ENCODE measurements around the gene NME7.
"Not testable (repeated sequence)": the region's sequence is repeated elsewhere in the genome, so short reads cannot be mapped to it uniquely, and the experiment has no call there.

NME7 gene, protein sequence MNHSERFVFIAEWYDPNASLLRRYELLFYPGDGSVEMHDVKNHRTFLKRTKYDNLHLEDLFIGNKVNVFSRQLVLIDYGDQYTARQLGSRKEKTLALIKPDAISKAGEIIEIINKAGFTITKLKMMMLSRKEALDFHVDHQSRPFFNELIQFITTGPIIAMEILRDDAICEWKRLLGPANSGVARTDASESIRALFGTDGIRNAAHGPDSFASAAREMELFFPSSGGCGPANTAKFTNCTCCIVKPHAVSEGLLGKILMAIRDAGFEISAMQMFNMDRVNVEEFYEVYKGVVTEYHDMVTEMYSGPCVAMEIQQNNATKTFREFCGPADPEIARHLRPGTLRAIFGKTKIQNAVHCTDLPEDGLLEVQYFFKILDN

DNA sequence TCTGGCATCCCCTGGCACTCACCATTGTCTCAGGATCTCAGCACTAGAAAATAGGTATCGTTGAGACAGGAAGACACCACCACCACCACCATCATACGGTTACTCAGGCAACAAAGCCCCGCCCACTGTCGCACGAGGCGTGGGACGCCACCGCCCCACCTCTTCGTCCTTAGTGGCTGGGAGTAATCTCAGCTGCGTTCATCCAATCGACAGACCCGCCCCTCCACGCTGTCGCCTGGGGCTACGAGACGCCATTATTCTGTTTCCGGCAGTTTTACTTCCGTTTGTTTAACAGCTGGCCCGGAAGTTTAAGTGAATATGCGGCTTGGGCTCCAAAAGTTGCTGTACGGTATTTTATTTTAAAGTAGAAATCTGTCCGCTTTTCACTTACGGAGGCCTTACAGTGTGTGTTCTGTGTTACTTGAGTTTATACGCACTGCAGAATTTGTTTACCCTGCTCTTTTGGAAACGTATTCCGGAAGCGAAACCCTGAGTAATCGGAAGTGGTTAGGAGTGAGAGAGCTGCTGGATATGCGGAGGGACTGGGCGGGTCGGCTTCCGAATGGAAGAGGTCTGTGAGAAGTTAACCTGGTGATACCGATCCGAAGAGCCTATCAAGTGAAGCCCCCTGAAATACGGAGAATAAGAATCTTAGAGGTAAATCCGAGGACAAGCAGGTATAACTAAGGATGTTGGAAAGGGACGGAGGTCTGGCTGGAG, at the start of gene NME7, which contains the start of gene BLZF1:
Gene NME7, minus strand, starts transcription at position 112 of the 720 bp plus-strand sequence. Its CDS starts 87 bp downstream, at position 25.
Gene BLZF1, plus strand, starts transcription at position 510 of the 720 bp plus-strand sequence. CDS start 1,328 bp downstream, outside the sequence.
- peak; percentile 97 for DNase-seq

- DNase-seq = no peak
Observed at GRCh38 chr1:169414952-169415351, 47.4 kb upstream of the NME7 start.

GRCh38 chr1:169408340-169408739, 40.7 kb upstream of the NME7 start:
- not testable (repeated sequence) for DNase-seq

DNA sequence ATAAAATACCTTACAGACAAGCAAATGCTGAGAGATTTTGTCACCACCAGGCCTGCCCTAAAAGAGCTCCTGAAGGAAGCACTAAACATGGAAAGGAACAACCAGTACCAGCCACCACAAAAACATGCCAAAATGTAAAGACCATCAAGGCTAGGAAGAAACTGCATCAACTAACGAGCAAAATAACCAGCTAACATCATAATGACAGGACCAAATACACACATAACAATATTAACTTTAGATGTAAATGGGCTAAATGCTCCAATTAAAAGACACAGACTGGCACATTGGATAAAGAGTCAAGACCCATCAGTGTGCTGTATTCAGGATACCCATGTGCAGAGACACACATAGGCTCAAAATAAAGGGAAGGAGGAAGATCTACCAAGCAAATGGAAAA, 35.0 kb upstream of the NME7 start:
- DNase-seq = not testable (repeated sequence)

DNA sequence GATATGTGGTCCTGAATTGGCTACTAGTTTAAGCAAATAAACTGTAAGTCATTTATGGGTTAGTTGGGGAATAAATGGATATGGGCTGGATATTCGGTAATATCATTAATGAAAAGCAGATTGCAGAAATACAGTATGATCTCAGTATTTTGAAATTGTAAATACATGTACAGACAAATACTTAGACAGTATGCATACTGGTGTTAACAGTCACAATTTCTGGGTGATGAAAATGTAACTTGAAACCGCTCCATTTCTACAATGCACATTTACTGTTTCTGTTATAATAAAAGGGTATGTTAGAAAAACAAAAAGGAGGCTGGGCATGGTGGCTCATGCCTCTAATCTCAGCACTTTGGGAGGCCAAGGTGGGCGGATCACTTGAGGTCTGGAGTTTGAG, 28.4 kb upstream of the NME7 start:
- DNase-seq = no peak

DNA sequence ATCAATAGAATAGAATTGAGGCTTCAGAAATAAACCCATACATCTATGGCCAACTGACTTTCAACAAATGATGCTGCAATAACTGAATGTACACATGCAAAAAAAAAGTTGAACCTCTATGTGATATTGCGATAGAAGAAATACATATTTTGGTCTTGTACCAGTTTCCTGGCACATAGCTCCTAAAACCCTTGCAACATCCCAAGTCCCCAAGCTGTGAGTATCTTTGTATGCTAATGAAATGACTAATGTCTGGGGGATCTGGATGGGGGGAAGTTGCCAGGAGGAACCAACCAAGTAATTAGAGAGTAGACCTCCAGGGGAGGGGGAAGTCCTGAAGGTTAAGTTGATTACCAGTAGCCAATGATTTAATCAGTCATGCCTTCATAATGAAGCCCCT, 24.8 kb upstream of the NME7 start:
- DNase-seq = no peak

DNA sequence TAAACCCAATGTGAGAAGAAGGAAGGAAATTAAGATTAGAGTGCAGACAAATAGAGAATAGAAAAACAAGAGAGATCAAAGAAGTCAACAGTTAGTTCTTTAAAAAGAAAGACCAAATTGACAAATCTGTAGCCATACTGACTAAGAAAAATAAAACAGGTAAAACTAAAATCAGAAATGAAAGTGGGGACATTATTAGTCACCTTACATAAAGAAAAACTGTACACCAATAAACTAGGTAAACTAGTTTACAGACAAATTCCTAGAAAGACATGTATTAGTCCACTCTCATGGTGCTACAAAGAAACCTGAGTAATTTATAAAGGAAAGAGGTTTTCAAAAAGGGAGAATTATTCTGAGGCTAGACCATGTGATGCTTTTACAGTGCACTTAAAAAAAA, 22.7 kb upstream of the NME7 start:
- no peak for DNase-seq

- DNase-seq = no peak
Observed at GRCh38 chr1:169387399-169387798, 19.8 kb upstream of the NME7 start.

- no peak for DNase-seq
Observed at GRCh38 chr1:169383449-169383848, 15.9 kb upstream of the NME7 start.

GRCh38 chr1:169381162-169381561, 13.6 kb upstream of the NME7 start:
- no peak for DNase-seq

- DNase-seq = no peak
Observed at GRCh38 chr1:169371404-169371803, 3.8 kb upstream of the NME7 start.

- peak; percentile 9 for DNase-seq
Observed at GRCh38 chr1:169368406-169368769, 791 bp upstream of the NME7 start.

- no peak for DNase-seq
Observed at GRCh38 chr1:169367096-169367685, 406 bp downstream of the NME7 start.

GRCh38 chr1:169364948-169365347, 2.6 kb downstream of the NME7 start:
- no peak for DNase-seq

- DNase-seq = peak; percentile 92
Observed at GRCh38 chr1:169363046-169363730, 4.4 kb downstream of the NME7 start.

DNA sequence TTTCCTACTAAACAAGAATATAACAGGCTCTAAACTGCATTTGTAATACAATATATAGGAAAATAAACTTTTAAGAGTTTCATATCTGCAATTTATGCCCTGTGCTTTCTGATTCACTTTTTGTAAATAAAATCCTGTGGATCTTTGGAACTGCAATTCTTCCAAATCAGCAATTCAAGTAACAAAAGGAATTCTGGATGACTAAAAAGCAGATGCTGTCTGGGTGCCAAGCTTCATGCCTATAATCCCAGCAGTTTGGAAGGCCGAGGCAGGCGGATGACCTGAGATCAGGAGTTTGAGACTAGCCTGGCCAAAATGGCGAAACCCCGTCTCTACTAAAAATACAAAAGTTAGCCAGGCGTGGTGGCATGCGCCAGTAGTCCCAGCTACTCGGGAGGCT, 6.3 kb downstream of the NME7 start:
- peak; percentile 11 for DNase-seq

GRCh38 chr1:169360415-169360814, 7.2 kb downstream of the NME7 start:
- no peak for DNase-seq

DNA sequence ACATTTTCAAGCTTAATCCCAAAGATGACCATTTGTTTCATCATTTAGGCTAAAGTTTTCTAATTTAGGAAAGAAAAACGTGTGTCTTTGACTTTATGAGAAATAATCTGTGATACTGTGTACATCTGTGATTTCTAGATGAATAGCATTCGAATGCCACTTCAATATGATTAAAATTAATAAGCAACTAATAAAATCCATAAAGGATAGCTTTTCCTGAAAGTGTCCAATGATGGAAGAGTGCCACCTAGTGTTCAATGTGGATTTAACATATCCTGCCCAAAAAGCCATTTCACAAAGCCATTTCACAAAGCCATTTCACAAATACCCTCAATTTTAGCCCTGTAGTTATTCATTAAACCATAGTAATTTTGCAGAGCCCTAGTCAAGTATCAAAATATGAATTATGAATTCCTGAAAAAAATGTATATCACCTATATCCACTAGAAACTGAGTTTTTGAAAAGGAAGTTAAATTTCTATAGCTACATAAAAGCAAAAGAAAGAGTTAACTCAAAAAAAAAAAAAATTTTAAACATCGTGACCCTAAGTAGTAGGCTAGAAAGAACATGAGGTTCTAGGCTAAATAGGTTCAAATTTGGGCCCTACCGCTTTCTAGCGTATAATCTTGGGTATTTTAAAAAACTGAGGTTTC, 19.1 kb downstream of the NME7 start:
- DNase-seq = peak; percentile 59

DNA sequence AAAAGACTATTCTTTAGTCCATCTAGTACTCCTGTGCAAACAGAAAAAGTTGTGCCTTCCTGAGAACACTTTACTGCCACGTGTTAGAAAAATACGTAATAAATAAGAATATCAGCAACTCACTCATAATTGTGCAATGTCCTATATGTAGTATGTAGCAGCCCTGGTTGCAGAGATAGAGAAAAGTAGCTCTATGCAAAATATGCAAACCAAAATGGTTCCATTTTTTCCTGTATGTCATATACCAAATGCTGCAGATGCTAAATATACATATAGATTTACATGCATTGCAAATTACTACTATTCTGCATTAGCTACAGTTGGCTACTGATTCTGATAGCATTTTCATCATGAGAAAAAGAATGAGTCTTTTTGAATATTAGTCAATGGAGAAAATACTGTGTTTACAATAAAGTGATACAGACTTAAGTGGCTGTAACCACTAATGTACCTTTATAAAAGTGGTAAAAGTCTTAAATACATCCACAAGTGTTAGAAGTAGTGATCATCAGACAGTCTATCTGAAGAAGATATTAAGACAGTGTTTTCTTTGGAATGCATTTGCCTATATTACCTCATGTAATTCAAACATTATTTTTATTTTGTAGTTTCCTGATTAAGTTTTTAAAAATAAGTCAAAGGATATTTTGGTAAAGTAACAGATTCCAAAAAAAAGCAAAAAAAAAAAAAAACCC, 19.8 kb downstream of the NME7 start:
- DNase-seq = no peak

GRCh38 chr1:169346036-169346589, 21.5 kb downstream of the NME7 start:
- no peak for DNase-seq

GRCh38 chr1:169345511-169345910, 22.1 kb downstream of the NME7 start:
- no peak for DNase-seq

- DNase-seq = not testable (repeated sequence)
Observed at GRCh38 chr1:169342096-169342495, 25.5 kb downstream of the NME7 start.
